Brain microvascular endothelial cell (primary cell): Measurements from ENCODE around the gene AGAP2.

Experiments used
- DNase-seq: peaks from one replicate; pipeline ENCODE4 v3.0.0-alpha.2; 2020
- H3K27ac ChIP-seq: fragments of 250-450 bp; sonication (Bioruptor Pico); 2 replicates; pipeline ENCODE4 v1.5.1; 2020; ENCODE audit warnings: mild to moderate bottlenecking, moderate library complexity
- H3K27me3 ChIP-seq: fragments of 250-450 bp; sonication (Bioruptor Pico); replicated peaks from 2 replicates; pipeline ENCODE4 v1.5.1; 2020; ENCODE audit warnings: mild to moderate bottlenecking
- H3K36me3 ChIP-seq: fragments of 250-450 bp; sonication (Bioruptor Pico); replicated peaks from 2 replicates; pipeline ENCODE4 v1.5.1; 2020; ENCODE audit warnings: mild to moderate bottlenecking
- H3K4me3 ChIP-seq: 2 replicates; pipeline ENCODE4 v1.5.1; 2011; ENCODE audit warnings: low read depth, mild to moderate bottlenecking, control low read depth, low read length, moderate library complexity
- in situ Hi-C: cut with HindIII; loops from 2 replicates; pipeline ENCODE4 v1.10.0; 2017; ENCODE audit warnings: low sequenced_read_pairs, low pct_ligation_motif_present
- TF ChIP-seq, protein P1 (sequence below): IDR thresholded peaks from 2 replicates; pipeline ENCODE4 v1.5.1; 2011; ENCODE audit warnings: low read depth, mild to moderate bottlenecking, moderate library complexity, low read length, control low read depth, inconsistent platforms; ENCODE audit errors: missing control alignments

Gene AGAP2

DNA sequence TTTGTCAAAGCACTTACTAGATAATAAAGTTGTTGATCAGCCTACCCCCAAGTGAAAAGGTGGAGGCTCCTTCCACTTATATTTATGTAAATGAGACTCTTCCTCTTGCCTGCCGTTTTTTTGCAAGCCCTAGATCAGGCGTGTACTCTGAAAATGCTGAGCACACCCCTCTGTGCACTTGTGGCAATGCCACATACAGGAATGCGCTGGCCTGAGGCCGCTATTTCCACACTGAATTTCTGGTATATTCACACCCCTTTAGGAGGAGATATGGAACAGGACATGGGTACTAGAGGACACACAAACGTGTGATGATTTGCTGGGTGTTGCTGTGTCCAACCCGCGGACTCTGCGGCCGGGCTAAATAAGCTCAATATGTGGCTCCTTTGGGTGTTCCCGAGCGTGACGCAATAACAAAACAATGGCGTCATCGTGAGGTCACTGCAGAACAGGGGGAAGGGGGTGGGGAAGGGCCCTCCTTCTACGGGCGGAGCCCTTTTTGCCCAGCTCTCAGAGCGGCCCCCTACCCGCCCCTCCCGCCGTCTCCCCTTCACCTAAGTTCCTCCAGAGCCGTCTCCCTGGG, 5.7 kb upstream of the AGAP2 start:
- Histone ChIP-seq H3K27me3 (peaks cover 18% of the 10 kb centered on the region), H3K27ac (peak overlapping the region; percentile 99), H3K36me3 (peaks cover 22% of the 10 kb centered on the region), H3K4me3 (peak overlapping the region; percentile 84)
- DNase-seq = peak; percentile 76
- in situ Hi-C loops = no loop called here
- TF ChIP-seq, protein P1, sequence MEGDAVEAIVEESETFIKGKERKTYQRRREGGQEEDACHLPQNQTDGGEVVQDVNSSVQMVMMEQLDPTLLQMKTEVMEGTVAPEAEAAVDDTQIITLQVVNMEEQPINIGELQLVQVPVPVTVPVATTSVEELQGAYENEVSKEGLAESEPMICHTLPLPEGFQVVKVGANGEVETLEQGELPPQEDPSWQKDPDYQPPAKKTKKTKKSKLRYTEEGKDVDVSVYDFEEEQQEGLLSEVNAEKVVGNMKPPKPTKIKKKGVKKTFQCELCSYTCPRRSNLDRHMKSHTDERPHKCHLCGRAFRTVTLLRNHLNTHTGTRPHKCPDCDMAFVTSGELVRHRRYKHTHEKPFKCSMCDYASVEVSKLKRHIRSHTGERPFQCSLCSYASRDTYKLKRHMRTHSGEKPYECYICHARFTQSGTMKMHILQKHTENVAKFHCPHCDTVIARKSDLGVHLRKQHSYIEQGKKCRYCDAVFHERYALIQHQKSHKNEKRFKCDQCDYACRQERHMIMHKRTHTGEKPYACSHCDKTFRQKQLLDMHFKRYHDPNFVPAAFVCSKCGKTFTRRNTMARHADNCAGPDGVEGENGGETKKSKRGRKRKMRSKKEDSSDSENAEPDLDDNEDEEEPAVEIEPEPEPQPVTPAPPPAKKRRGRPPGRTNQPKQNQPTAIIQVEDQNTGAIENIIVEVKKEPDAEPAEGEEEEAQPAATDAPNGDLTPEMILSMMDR = no peak

DNA sequence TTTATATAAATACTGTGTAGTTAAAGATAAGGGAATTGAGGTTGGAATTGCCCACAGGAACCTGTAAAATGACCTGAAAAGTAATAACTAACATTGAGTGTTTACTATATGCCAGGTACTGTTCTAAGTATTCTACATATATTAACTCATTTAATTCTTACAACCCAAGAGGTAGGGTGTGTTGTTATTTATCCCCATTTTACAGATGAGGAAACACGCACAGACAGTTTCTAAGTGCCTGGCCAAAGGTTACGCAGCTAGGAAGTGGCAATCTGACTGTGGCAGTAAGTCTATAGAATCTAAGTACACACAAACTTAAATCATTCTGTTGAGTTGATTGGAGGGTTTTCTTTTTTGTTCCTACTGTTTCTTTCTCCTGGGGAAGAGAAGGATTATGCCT, 5.2 kb upstream of the AGAP2 start:
- Histone ChIP-seq H3K27ac (no peak overlapping the region), H3K27me3 (peaks cover 22% of the 10 kb centered on the region), H3K36me3 (peaks cover 18% of the 10 kb centered on the region), H3K4me3 (no peak overlapping the region)
- TF ChIP-seq, protein P1 = no peak
- in situ Hi-C loops = no loop called here
- DNase-seq = no peak

DNA sequence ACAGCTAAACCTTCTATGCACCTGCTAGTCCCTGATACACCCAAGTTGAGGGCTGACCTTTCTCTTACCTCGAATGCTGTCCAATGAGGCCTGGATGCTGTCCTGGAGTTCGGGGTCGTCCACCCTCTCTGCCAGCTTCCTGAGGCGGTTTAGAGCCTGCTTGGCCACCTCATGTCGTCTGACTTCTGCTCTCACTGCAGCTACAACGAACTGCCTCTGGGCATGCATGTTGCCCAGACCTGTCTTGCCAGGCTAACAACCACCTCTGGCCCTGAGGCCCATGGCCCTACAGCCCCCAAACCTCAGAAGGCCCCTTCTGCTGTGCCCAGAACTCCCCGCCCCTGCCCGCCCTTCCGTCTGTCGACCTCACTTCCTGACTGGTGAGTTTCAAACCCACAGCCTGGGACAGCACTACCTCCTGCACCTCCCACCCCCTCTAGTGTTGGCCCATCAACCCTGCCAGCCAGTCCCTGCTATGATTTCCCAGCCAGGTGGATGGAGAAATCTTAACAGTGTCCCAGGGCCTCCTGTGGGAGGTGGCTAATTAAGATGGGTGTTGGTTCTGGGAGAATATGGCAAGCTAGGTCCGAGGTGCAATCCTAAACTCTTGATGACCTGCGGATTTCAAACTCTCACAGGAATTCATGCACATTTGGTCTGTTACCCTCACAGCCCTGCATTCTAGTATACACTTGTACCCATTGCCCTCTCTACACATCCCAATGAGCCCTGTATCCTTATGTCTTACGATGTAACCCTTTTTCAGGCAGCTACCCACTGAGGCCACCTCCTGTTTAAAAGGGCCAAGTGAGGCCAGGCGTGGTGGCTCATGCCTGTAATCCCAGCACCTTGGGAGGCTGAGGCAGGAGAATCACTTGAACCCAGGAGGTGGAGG, 3.5 kb upstream of the AGAP2 start:
- in situ Hi-C loops = no loop called here
- H3K4me3 ChIP-seq = no peak overlapping the region
- no peak overlapping the region for H3K27ac ChIP-seq
- DNase-seq = no peak
- H3K36me3 ChIP-seq = peaks cover 8% of the 10 kb centered on the region
- TF ChIP-seq, protein P1 = peak; percentile 26
- peaks cover 35% of the 10 kb centered on the region for H3K27me3 ChIP-seq

DNA sequence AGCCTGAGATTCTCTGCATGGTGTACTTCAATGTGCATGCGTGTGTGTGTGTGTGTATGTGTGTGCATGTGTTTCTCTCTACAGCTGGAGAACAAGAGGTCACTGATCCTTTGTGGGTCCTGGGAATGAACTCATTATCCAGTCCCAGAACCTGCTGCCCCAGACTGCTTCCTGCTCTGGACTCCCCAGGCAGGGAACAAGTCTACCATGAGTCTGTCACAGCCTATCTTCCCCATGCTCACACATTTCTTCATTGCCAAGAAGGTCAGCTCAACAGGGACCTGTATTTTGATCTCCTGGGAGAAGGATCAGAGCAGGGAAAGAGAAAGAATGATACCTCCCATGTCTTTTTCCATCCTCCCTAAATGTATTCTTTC, 2.9 kb upstream of the AGAP2 start:
- DNase-seq = no peak
- peaks cover 2% of the 10 kb centered on the region for H3K36me3 ChIP-seq
- no peak overlapping the region for H3K27ac ChIP-seq
- in situ Hi-C loops = no loop called here
- TF ChIP-seq, protein P1 = no peak
- peaks cover 40% of the 10 kb centered on the region for H3K27me3 ChIP-seq
- no peak overlapping the region for H3K4me3 ChIP-seq

DNA sequence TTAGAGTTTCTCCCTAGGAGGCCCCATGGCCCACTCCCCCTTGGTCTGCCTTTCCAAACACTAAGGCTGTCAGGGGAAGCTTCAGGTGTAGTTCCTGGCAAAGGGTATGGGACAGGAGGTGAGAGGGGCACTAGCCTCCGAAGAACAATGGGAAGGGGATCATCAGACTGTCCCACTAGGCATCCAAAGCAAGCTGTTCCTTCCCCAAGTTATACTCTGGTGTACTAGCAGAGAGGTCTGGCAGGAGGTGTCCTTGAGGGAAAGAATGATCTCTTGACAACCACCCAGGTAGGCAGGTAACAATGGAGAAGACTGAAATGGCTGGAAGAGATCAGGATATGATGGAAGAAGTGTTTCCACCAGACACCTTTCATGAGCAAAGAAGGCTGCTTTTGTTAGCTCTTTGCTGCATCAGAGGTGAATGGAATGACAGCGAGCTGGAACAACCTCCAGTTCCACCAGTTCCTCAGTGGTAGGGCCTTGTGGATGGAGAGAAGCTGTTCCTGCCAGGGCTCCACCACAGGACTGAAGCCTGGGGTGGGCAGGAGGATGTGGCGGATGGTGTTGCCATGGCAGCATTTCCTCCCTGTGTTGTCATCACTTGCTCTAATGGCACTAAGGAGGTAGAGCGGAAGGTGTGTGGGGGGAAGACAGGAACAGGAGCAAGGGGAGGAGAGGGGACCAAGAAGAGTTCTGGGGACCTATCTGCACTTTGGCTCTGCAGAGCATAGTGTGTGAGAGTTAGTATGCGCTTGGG, 2.3 kb upstream of the AGAP2 start:
- TF ChIP-seq, protein P1 = no peak
- DNase-seq = no peak
- Histone ChIP-seq H3K4me3 (no peak overlapping the region), H3K27me3 (peaks cover 44% of the 10 kb centered on the region), H3K27ac (no peak overlapping the region), H3K36me3 (peaks cover 2% of the 10 kb centered on the region)
- in situ Hi-C loops = no loop called here
